GM10248 (cell line): ENCODE measurements around the gene SURF1.

Source experiments
- CTCF ChIA-PET: fragments of 300-600 bp; sonication (Branson Sonifier 250); formaldehyde crosslinking; extraction: SDS; loops from one replicate; lab custom pipeline; 2021; ENCODE audit warnings: antibody characterized with exemption; lab: Yijun Ruan, JAX
- POLR2A ChIA-PET: fragments of 350-650 bp; sonication (Branson Sonifier 250); formaldehyde crosslinking; extraction: SDS; loops from one replicate; lab custom pipeline; 2020; ENCODE audit warnings: antibody characterized with exemption; lab: Yijun Ruan, JAX
- DNase-seq: peaks from one replicate; pipeline ENCODE4 v3.0.0; 2012; ENCODE audit errors: extremely low spot score
- TF ChIP-seq, protein P1 (sequence below): IDR thresholded peaks from 2 replicates; pipeline ENCODE4 v1.5.1; 2012; ENCODE audit warnings: mild to moderate bottlenecking, low read depth; ENCODE audit errors: extremely low read depth, missing control alignments, control extremely low read depth

Gene SURF1

DNA sequence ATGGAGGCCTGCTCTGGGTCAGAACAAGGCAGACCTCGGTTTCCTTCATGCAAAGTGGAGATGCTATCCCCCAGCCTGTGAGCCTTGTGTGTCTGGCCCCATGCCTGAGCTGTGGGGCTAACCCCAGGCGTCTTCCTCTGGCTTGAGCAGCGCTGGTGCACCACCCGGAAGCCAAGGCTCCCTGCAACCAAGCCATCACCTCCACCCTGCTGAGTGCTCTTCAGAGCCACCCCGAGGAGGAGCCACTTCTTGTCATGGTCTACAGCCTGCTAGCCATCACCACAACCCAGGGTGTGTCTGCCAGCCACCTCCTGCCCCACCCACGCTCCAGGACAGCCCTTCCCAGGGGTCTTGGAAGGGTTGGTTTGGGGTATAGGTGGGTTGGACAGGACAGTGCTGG lies 45.3 kb upstream of the SURF1 start:
- DNase-seq: no peak
- ChIA-PET CTCF (no interaction called here), POLR2A (no interaction called here)
- TF ChIP-seq, protein P1, sequence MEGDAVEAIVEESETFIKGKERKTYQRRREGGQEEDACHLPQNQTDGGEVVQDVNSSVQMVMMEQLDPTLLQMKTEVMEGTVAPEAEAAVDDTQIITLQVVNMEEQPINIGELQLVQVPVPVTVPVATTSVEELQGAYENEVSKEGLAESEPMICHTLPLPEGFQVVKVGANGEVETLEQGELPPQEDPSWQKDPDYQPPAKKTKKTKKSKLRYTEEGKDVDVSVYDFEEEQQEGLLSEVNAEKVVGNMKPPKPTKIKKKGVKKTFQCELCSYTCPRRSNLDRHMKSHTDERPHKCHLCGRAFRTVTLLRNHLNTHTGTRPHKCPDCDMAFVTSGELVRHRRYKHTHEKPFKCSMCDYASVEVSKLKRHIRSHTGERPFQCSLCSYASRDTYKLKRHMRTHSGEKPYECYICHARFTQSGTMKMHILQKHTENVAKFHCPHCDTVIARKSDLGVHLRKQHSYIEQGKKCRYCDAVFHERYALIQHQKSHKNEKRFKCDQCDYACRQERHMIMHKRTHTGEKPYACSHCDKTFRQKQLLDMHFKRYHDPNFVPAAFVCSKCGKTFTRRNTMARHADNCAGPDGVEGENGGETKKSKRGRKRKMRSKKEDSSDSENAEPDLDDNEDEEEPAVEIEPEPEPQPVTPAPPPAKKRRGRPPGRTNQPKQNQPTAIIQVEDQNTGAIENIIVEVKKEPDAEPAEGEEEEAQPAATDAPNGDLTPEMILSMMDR: no peak

DNA sequence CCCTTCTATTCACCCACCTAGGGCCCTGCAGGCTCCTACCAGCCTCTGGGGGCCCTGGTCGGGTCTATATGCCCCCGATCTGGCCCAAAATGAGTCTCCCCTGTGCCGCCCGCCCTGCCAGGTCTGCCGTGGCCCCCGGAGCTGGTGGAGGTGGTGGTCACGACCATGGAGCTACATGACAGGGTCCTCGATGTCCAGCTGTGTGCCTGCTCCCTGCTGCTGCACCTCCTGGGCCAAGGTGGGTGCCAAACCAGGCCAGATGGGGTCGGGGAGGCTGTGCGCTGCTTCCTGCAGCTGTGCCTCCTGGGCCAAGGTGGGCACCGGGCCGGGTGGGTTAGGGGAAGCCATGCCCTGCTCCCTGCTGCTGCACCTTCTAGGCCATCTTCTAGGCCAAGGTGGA lies 44.0 kb upstream of the SURF1 start:
- ChIA-PET CTCF (no interaction called here), POLR2A (no interaction called here)
- no peak for DNase-seq
- TF ChIP-seq, protein P1: no peak

- POLR2A ChIA-PET: no interaction called here
- TF ChIP-seq, protein P1: no peak
- DNase-seq: no peak
- CTCF ChIA-PET: interaction anchor here (1.2 kb wide), 1 partner anchor 8 kb away, joined by 4 read pairs; no protein-coding TSS in a partner anchor
Measured at GRCh38 chr9:133397895-133398294, 41.6 kb upstream of the SURF1 start.

DNA sequence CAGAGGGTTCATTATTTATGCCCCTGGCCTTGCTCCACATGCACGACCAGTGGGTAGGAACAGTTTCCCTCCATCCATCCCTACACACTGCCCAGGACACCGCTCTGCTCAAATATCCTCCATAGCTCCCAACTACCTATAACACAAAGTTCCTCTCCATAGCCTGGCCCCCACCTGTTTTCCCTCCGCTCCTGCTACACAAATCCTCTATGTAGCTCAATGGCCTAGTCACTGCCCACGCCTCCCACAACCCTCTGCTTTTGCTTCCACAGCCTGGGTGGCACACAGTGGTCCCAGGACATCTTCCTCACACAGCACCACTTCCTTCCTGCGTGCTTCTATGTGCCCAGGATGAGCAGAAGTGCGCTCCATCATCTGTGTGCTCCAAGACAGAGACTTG lies 41.1 kb upstream of the SURF1 start:
- CTCF ChIA-PET: no interaction called here
- POLR2A ChIA-PET: interaction anchor here (1.4 kb wide), 1 partner anchor 87 kb away, joined by 3 read pairs; no protein-coding TSS in a partner anchor
- TF ChIP-seq, protein P1: no peak
- DNase-seq: no peak

GRCh38 chr9:133396952-133397351 lies 40.7 kb upstream of the SURF1 start:
- POLR2A ChIA-PET: interaction anchor here (1.4 kb wide), 1 partner anchor 88 kb away, joined by 3 read pairs; no protein-coding TSS in a partner anchor
- TF ChIP-seq, protein P1: peak; percentile 36
- no peak for DNase-seq
- CTCF ChIA-PET: interaction anchor here (1.7 kb wide), 1 partner anchor 81 kb away, joined by 5 read pairs; the partner anchor contains the start of gene SLC2A6

GRCh38 chr9:133394687-133395271 lies 38.5 kb upstream of the SURF1 start:
- TF ChIP-seq, protein P1: no peak
- DNase-seq: no peak
- POLR2A ChIA-PET: no interaction called here
- CTCF ChIA-PET: interaction anchor here (1.8 kb wide), 1 partner anchor 11 kb away, joined by 6 read pairs; no protein-coding TSS in a partner anchor
